ENCODE data around the gene PAQR4.

The PAQR4 gene

GRCh38 chr16:2954656-2955381, 14.3 kb upstream of the PAQR4 start:
- no peak overlapping the region for H3K27ac ChIP-seq (ENCODE audit: low read depth, low read length)
- no peak overlapping the region for H3K4me3 ChIP-seq (ENCODE audit: low read depth in 1 of 2, low read length in 2 of 2)
- peaks cover 0 to 4% of the 10 kb centered on the region in 2 donors for H3K4me1 ChIP-seq (ENCODE audit: control insufficient read depth in 1 of 2, insufficient read depth in 2 of 2, low read length in 2 of 2)
- peaks cover 0 to under 1% of the 10 kb centered on the region in 2 donors for H3K36me3 ChIP-seq (ENCODE audit: control insufficient read depth in 1 of 2, insufficient read depth in 2 of 2, low read length in 2 of 2)
- peaks cover 9 to 24% of the 10 kb centered on the region in 2 donors for H3K27me3 ChIP-seq (ENCODE audit: control insufficient read depth in 1 of 2, insufficient read depth in 2 of 2, low read length in 2 of 2)
- H3K9ac ChIP-seq (ENCODE audit: low read depth in 1 of 2, low read length in 2 of 2) = no peak overlapping the region
- no peaks in the 10 kb centered on the region for H3K9me3 ChIP-seq (ENCODE audit: control insufficient read depth in 1 of 2, low read length in 2 of 2)

GRCh38 chr16:2955438-2955778, 13.7 kb upstream of the PAQR4 start:
- Histone ChIP-seq H3K27ac (ENCODE audit: low read depth, low read length) (no peak overlapping the region), H3K4me3 (ENCODE audit: low read depth in 1 of 2, low read length in 2 of 2) (no peak overlapping the region), H3K9me3 (ENCODE audit: control insufficient read depth in 1 of 2, low read length in 2 of 2) (no peaks in the 10 kb centered on the region), H3K36me3 (ENCODE audit: control insufficient read depth in 1 of 2, insufficient read depth in 2 of 2, low read length in 2 of 2) (no peaks in the 10 kb centered on the region), H3K4me1 (ENCODE audit: control insufficient read depth in 1 of 2, insufficient read depth in 2 of 2, low read length in 2 of 2) (peaks cover 0 to 4% of the 10 kb centered on the region in 2 donors), H3K9ac (ENCODE audit: low read depth in 1 of 2, low read length in 2 of 2) (no peak overlapping the region), H3K27me3 (ENCODE audit: control insufficient read depth in 1 of 2, insufficient read depth in 2 of 2, low read length in 2 of 2) (peaks cover 9 to 26% of the 10 kb centered on the region in 2 donors)

- Histone ChIP-seq H3K9ac (ENCODE audit: low read depth in 1 of 2, low read length in 2 of 2) (no peak overlapping the region), H3K27ac (ENCODE audit: low read depth, low read length) (no peak overlapping the region), H3K36me3 (ENCODE audit: control insufficient read depth in 1 of 2, insufficient read depth in 2 of 2, low read length in 2 of 2) (no peaks in the 10 kb centered on the region), H3K4me3 (ENCODE audit: low read depth in 1 of 2, low read length in 2 of 2) (no peak overlapping the region), H3K27me3 (ENCODE audit: control insufficient read depth in 1 of 2, insufficient read depth in 2 of 2, low read length in 2 of 2) (peaks cover 9 to 27% of the 10 kb centered on the region in 2 donors), H3K9me3 (ENCODE audit: control insufficient read depth in 1 of 2, low read length in 2 of 2) (no peaks in the 10 kb centered on the region), H3K4me1 (ENCODE audit: control insufficient read depth in 1 of 2, insufficient read depth in 2 of 2, low read length in 2 of 2) (peaks cover 0 to 4% of the 10 kb centered on the region in 2 donors)
These were observed 13.2 kb upstream of the PAQR4 start for GRCh38 chr16:2955779-2956578.

GRCh38 chr16:2956579-2956956, 12.6 kb upstream of the PAQR4 start:
- Histone ChIP-seq H3K9me3 (ENCODE audit: control insufficient read depth in 1 of 2, low read length in 2 of 2) (no peaks in the 10 kb centered on the region), H3K27ac (ENCODE audit: low read depth, low read length) (no peak overlapping the region), H3K4me1 (ENCODE audit: control insufficient read depth in 1 of 2, insufficient read depth in 2 of 2, low read length in 2 of 2) (peaks cover 0 to 4% of the 10 kb centered on the region in 2 donors), H3K4me3 (ENCODE audit: low read depth in 1 of 2, low read length in 2 of 2) (no peak overlapping the region), H3K9ac (ENCODE audit: low read depth in 1 of 2, low read length in 2 of 2) (no peak overlapping the region), H3K27me3 (ENCODE audit: control insufficient read depth in 1 of 2, insufficient read depth in 2 of 2, low read length in 2 of 2) (peaks cover 9 to 27% of the 10 kb centered on the region in 2 donors), H3K36me3 (ENCODE audit: control insufficient read depth in 1 of 2, insufficient read depth in 2 of 2, low read length in 2 of 2) (no peaks in the 10 kb centered on the region)

GRCh38 chr16:2959206-2959605, 9.9 kb upstream of the PAQR4 start:
- Histone ChIP-seq H3K9me3 (ENCODE audit: control insufficient read depth in 1 of 2, low read length in 2 of 2) (no peaks in the 10 kb centered on the region), H3K27ac (ENCODE audit: low read depth, low read length) (no peak overlapping the region), H3K4me1 (ENCODE audit: control insufficient read depth in 1 of 2, insufficient read depth in 2 of 2, low read length in 2 of 2) (peaks cover 0 to 12% of the 10 kb centered on the region in 2 donors), H3K4me3 (ENCODE audit: low read depth in 1 of 2, low read length in 2 of 2) (no peak overlapping the region), H3K36me3 (ENCODE audit: control insufficient read depth in 1 of 2, insufficient read depth in 2 of 2, low read length in 2 of 2) (no peaks in the 10 kb centered on the region), H3K9ac (ENCODE audit: low read depth in 1 of 2, low read length in 2 of 2) (no peak overlapping the region), H3K27me3 (ENCODE audit: control insufficient read depth in 1 of 2, insufficient read depth in 2 of 2, low read length in 2 of 2) (peaks cover 22 to 45% of the 10 kb centered on the region in 2 donors)

GRCh38 chr16:2960183-2961010, 8.8 kb upstream of the PAQR4 start:
- no peak overlapping the region for H3K27ac ChIP-seq (ENCODE audit: low read depth, low read length)
- H3K9me3 ChIP-seq (ENCODE audit: control insufficient read depth in 1 of 2, low read length in 2 of 2) = no peaks in the 10 kb centered on the region
- peaks cover 0 to 18% of the 10 kb centered on the region in 2 donors for H3K4me1 ChIP-seq (ENCODE audit: control insufficient read depth in 1 of 2, insufficient read depth in 2 of 2, low read length in 2 of 2)
- H3K36me3 ChIP-seq (ENCODE audit: control insufficient read depth in 1 of 2, insufficient read depth in 2 of 2, low read length in 2 of 2) = no peaks in the 10 kb centered on the region
- H3K27me3 ChIP-seq (ENCODE audit: control insufficient read depth in 1 of 2, insufficient read depth in 2 of 2, low read length in 2 of 2) = peaks cover 25 to 50% of the 10 kb centered on the region in 2 donors
- no peak overlapping the region for H3K9ac ChIP-seq (ENCODE audit: low read depth in 1 of 2, low read length in 2 of 2)
- no peak overlapping the region for H3K4me3 ChIP-seq (ENCODE audit: low read depth in 1 of 2, low read length in 2 of 2)

- H3K4me1 ChIP-seq (ENCODE audit: control insufficient read depth in 1 of 2, insufficient read depth in 2 of 2, low read length in 2 of 2) = peaks cover 0 to 21% of the 10 kb centered on the region in 2 donors
- H3K27ac ChIP-seq (ENCODE audit: low read depth, low read length) = no peak overlapping the region
- H3K9ac ChIP-seq (ENCODE audit: low read depth in 1 of 2, low read length in 2 of 2) = no peak overlapping the region
- no peaks in the 10 kb centered on the region for H3K36me3 ChIP-seq (ENCODE audit: control insufficient read depth in 1 of 2, insufficient read depth in 2 of 2, low read length in 2 of 2)
- no peaks in the 10 kb centered on the region for H3K9me3 ChIP-seq (ENCODE audit: control insufficient read depth in 1 of 2, low read length in 2 of 2)
- H3K4me3 ChIP-seq (ENCODE audit: low read depth in 1 of 2, low read length in 2 of 2) = no peak overlapping the region
- peaks cover 37 to 55% of the 10 kb centered on the region in 2 donors for H3K27me3 ChIP-seq (ENCODE audit: control insufficient read depth in 1 of 2, insufficient read depth in 2 of 2, low read length in 2 of 2)
These were observed 6.6 kb upstream of the PAQR4 start for GRCh38 chr16:2962334-2963073.

- no peaks in the 10 kb centered on the region for H3K9me3 ChIP-seq (ENCODE audit: control insufficient read depth in 1 of 2, low read length in 2 of 2)
- no peak overlapping the region for H3K27ac ChIP-seq (ENCODE audit: low read depth, low read length)
- peaks cover 44 to 62% of the 10 kb centered on the region in 2 donors for H3K27me3 ChIP-seq (ENCODE audit: control insufficient read depth in 1 of 2, insufficient read depth in 2 of 2, low read length in 2 of 2)
- peaks cover 2 to 25% of the 10 kb centered on the region in 2 donors for H3K4me1 ChIP-seq (ENCODE audit: control insufficient read depth in 1 of 2, insufficient read depth in 2 of 2, low read length in 2 of 2)
- peak overlapping the region; percentile 32 to 35 for H3K4me3 ChIP-seq (ENCODE audit: low read depth in 1 of 2, low read length in 2 of 2)
- no peak overlapping the region for H3K9ac ChIP-seq (ENCODE audit: low read depth in 1 of 2, low read length in 2 of 2)
- H3K36me3 ChIP-seq (ENCODE audit: control insufficient read depth in 1 of 2, insufficient read depth in 2 of 2, low read length in 2 of 2) = no peaks in the 10 kb centered on the region
These were observed 6.0 kb upstream of the PAQR4 start for GRCh38 chr16:2963074-2963722.

- H3K27me3 ChIP-seq (ENCODE audit: control insufficient read depth in 1 of 2, insufficient read depth in 2 of 2, low read length in 2 of 2) = peaks cover 46 to 65% of the 10 kb centered on the region in 2 donors
- H3K9ac ChIP-seq (ENCODE audit: low read depth in 1 of 2, low read length in 2 of 2) = no peak within 1 kb of the TSS
- no peaks in the 10 kb centered on the region for H3K36me3 ChIP-seq (ENCODE audit: control insufficient read depth in 1 of 2, insufficient read depth in 2 of 2, low read length in 2 of 2)
- H3K4me1 ChIP-seq (ENCODE audit: control insufficient read depth in 1 of 2, insufficient read depth in 2 of 2, low read length in 2 of 2) = peaks cover 9 to 32% of the 10 kb centered on the region in 2 donors
- H3K9me3 ChIP-seq (ENCODE audit: control insufficient read depth in 1 of 2, low read length in 2 of 2) = no peaks in the 10 kb centered on the region
- H3K27ac ChIP-seq (ENCODE audit: low read depth, low read length) = no peak within 1 kb of the TSS
- H3K4me3 ChIP-seq (ENCODE audit: low read depth in 1 of 2, low read length in 2 of 2) = peak within 1 kb of the TSS; percentile 35 to 50
These were observed 5.2 kb upstream of the PAQR4 start, which contains the start of gene KREMEN2 for GRCh38 chr16:2963723-2964474. KREMEN2 (plus strand) TSS chr16:2964275; CDS start chr16:2964521, 246 bp downstream.
